GM18951 (cell line): ENCODE data around the gene SMIM32.

ENCODE experiments used
- POLR2A ChIP-seq: IDR thresholded peaks from 4 replicates; pipeline ENCODE4 v1.6.1; 2011; ENCODE audit warnings: mild to moderate bottlenecking; ENCODE audit not compliant: insufficient read length, insufficient read depth; ENCODE audit errors: extremely low read depth
- in situ Hi-C: fragments of 300-500 bp; cut with MboI; formaldehyde crosslinking; loops from one replicate; pipeline ENCODE4 v1.12.0; 2022; ENCODE audit warnings: low sequenced_read_pairs, mixed read lengths, inconsistent platforms; ENCODE audit not compliant: unreplicated experiment

Gene SMIM32

GRCh38 chr5:136203303-136203922, 10.5 kb upstream of the SMIM32 start:
- in situ Hi-C loops = loop anchor here (10.0 kb wide), 1 partner anchor 319 kb away; no protein-coding TSS in a partner anchor
- no peak for TF ChIP-seq POLR2A

- in situ Hi-C loops = loop anchor here (10.0 kb wide), 1 partner anchor 318 kb away; no protein-coding TSS in a partner anchor
- TF ChIP-seq POLR2A = no peak
Observed at GRCh38 chr5:136202469-136203205, 9.7 kb upstream of the SMIM32 start.

- no peak for TF ChIP-seq POLR2A
- in situ Hi-C loops = loop anchor here (10.0 kb wide), 1 partner anchor 317 kb away; no protein-coding TSS in a partner anchor
Observed at GRCh38 chr5:136201870-136202269, 8.9 kb upstream of the SMIM32 start.

GRCh38 chr5:136200761-136201160, 7.8 kb upstream of the SMIM32 start:
- in situ Hi-C loops = loop anchor here (10.0 kb wide), 1 partner anchor 316 kb away; no protein-coding TSS in a partner anchor
- TF ChIP-seq POLR2A = no peak

GRCh38 chr5:136200130-136200529, 7.2 kb upstream of the SMIM32 start:
- TF ChIP-seq POLR2A = no peak
- in situ Hi-C loops = loop anchor here (10.0 kb wide), 1 partner anchor 315 kb away; no protein-coding TSS in a partner anchor

GRCh38 chr5:136199408-136199807, 6.4 kb upstream of the SMIM32 start:
- no peak for TF ChIP-seq POLR2A
- in situ Hi-C loops = no loop called here

GRCh38 chr5:136198453-136198852, 5.5 kb upstream of the SMIM32 start:
- no peak for TF ChIP-seq POLR2A
- in situ Hi-C loops = no loop called here

GRCh38 chr5:136197462-136198142, 4.6 kb upstream of the SMIM32 start:
- in situ Hi-C loops = no loop called here

GRCh38 chr5:136195971-136196820, 3.2 kb upstream of the SMIM32 start:
- in situ Hi-C loops = no loop called here
- no peak for TF ChIP-seq POLR2A

More at GRCh38 chr5:136197462-136198142, 4.6 kb upstream of the SMIM32 start:
- TF ChIP-seq POLR2A = no peak

GRCh38 chr5:136194576-136194975, 1.6 kb upstream of the SMIM32 start:
- in situ Hi-C loops = no loop called here
- TF ChIP-seq POLR2A = no peak

- no peak for TF ChIP-seq POLR2A
- in situ Hi-C loops = no loop called here
Observed at GRCh38 chr5:136193322-136193935, 467 bp upstream of the SMIM32 start.

GRCh38 chr5:136192015-136192525, 892 bp downstream of the SMIM32 start:
- TF ChIP-seq POLR2A = no peak
- in situ Hi-C loops = no loop called here

- TF ChIP-seq POLR2A = no peak
- in situ Hi-C loops = no loop called here
Observed at GRCh38 chr5:136191304-136192014, 1.5 kb downstream of the SMIM32 start.
